Measurements from ENCODE around the gene KNDC1.
A peak's percentile ranks its signal among the peaks of the same experiment; 100 is the strongest.
"Not testable (repeated sequence)": the region's sequence is repeated elsewhere in the genome, so short reads cannot be mapped to it uniquely, and the experiment has no call there.

Gene KNDC1

GRCh38 chr10:133126431-133127290, 33.4 kb upstream of the KNDC1 start:
- no peak for DNase-seq (ENCODE audit: low read depth in 2 of 2)

GRCh38 chr10:133127291-133128125, 32.5 kb upstream of the KNDC1 start:
- DNase-seq (ENCODE audit: low read depth in 2 of 2) = peak in 1 of 2 donors; percentile 18

GRCh38 chr10:133128126-133129070, 31.6 kb upstream of the KNDC1 start:
- DNase-seq (ENCODE audit: low read depth in 2 of 2) = no peak

- DNase-seq (ENCODE audit: low read depth in 2 of 2) = no peak
Measured at GRCh38 chr10:133129071-133129858, 30.8 kb upstream of the KNDC1 start.

GRCh38 chr10:133129859-133130495, 30.0 kb upstream of the KNDC1 start:
- no peak for DNase-seq (ENCODE audit: low read depth in 2 of 2)

- DNase-seq (ENCODE audit: low read depth in 2 of 2) = no peak
Measured at GRCh38 chr10:133130602-133131001, 29.4 kb upstream of the KNDC1 start.

- DNase-seq (ENCODE audit: low read depth in 2 of 2) = no peak
Measured at GRCh38 chr10:133131053-133131452, 29.0 kb upstream of the KNDC1 start.

GRCh38 chr10:133131734-133132472, 28.1 kb upstream of the KNDC1 start:
- DNase-seq (ENCODE audit: low read depth in 2 of 2) = no peak

GRCh38 chr10:133132473-133133291, 27.3 kb upstream of the KNDC1 start:
- no peak for DNase-seq (ENCODE audit: low read depth in 2 of 2)

GRCh38 chr10:133133471-133134231, 26.4 kb upstream of the KNDC1 start:
- DNase-seq (ENCODE audit: low read depth in 2 of 2) = no peak

- DNase-seq (ENCODE audit: low read depth in 2 of 2) = no peak
Measured at GRCh38 chr10:133134411-133135115, 25.5 kb upstream of the KNDC1 start.

- DNase-seq (ENCODE audit: low read depth in 2 of 2) = no peak
Measured at GRCh38 chr10:133135116-133135465, 24.9 kb upstream of the KNDC1 start.

GRCh38 chr10:133137486-133138145, 22.4 kb upstream of the KNDC1 start:
- not testable (repeated sequence) for DNase-seq (ENCODE audit: low read depth in 2 of 2)

GRCh38 chr10:133139551-133140065, 20.4 kb upstream of the KNDC1 start:
- DNase-seq (ENCODE audit: low read depth in 2 of 2) = no peak

GRCh38 chr10:133140417-133141143, 19.4 kb upstream of the KNDC1 start:
- no peak for DNase-seq (ENCODE audit: low read depth in 2 of 2)
